ENCODE measurements around the gene TVP23C.

Gene TVP23C

GRCh38 chr17:15452746-15453145, 110.5 kb downstream of the TVP23C start:
- Histone ChIP-seq H3K27me3 (ENCODE audit: insufficient read depth, low read length) (no peaks in the 10 kb centered on the region), H3K9me3 (ENCODE audit: insufficient read depth, low read depth, low read length) (no peaks in the 10 kb centered on the region; the same call in none of the 2 replicates), H3K4me1 (ENCODE audit: insufficient read depth, low read length) (no peaks in the 10 kb centered on the region), H3K9ac (ENCODE audit: low read depth, low read length) (no peak overlapping the region), H3K27ac (ENCODE audit: low read length) (no peak overlapping the region), H3K4me3 (ENCODE audit: low read length) (no peak overlapping the region), H3K36me3 (ENCODE audit: insufficient read depth, low read depth, low read length) (peaks cover 15% of the 10 kb centered on the region; the same call in 1 of the 2 replicates)

Measured in iPS-20b (cell line).